Endothelial cell of umbilical vein (primary cell): ENCODE results near the gene SLC10A1. TPM values are rescaled to one million over a fixed set of nuclear protein-coding genes. Genes with fewer than 3 reads are reported as not detected.

ENCODE experiments used
- BruUV-seq: library from RNA; stranded (reverse); fragments of 400-500 nt; replicated peaks from 2 replicates; lab custom pipeline; 2021; lab: Mats Ljungman, UMichigan
- CTCF ChIA-PET: fragments of 300-600, 350-600 bp; sonication (Branson Sonifier 250); formaldehyde crosslinking; loops from one replicate; lab custom pipeline; 2021; ENCODE audit warnings: antibody characterized with exemption, inconsistent platforms; lab: Charles Lee
- POLR2A ChIA-PET: fragments of 300-600, 350-600 bp; sonication (Branson Sonifier 250); formaldehyde crosslinking; loops from one replicate; lab custom pipeline; 2021; ENCODE audit warnings: antibody characterized with exemption, inconsistent platforms; lab: Charles Lee
- DNase-seq: peaks from one replicate; pipeline ENCODE4 v3.0.0-alpha.2; 2011; ENCODE audit warnings: low read depth, low spot score
- FAIRE-seq: peaks from 2 replicates; lab custom pipeline; 2011; peaks lifted over from hg19 to GRCh38; lab: Jason Lieb, UNC
- H2AFZ ChIP-seq: 2 replicates; pipeline ENCODE4 v1.6.0; 2012; ENCODE audit warnings: low read depth, low read length, control low read depth, inconsistent platforms
- H3K27ac ChIP-seq: 2 replicates; pipeline ENCODE4 v1.5.1; 2011; ENCODE audit warnings: low read depth, mild to moderate bottlenecking, control low read depth, low read length, moderate library complexity; ENCODE audit not compliant: insufficient read depth
- H3K27me3 ChIP-seq, 2 experiments: 2 replicates each; pipeline versions ENCODE4 v1.6.0 to v1.6.1; 2011; ENCODE audit warnings: low read length in 2 of 2, mixed read lengths in 1 of 2; ENCODE audit not compliant: control insufficient read depth in 2 of 2, insufficient read depth in 2 of 2
- H3K36me3 ChIP-seq, 2 experiments: 2 replicates in 1 of 2; 3 replicates in 1 of 2; pipeline ENCODE4 v1.5.1; 2011; ENCODE audit warnings: low read length in 2 of 2, mild to moderate bottlenecking in 1 of 2, moderate library complexity in 1 of 2; ENCODE audit not compliant: control insufficient read depth in 2 of 2, insufficient read depth in 2 of 2; ENCODE audit errors: extremely low read depth in 1 of 2
- H3K4me1 ChIP-seq: 3 replicates; pipeline ENCODE4 v1.5.1; 2011; ENCODE audit warnings: mild to moderate bottlenecking, low read length; ENCODE audit not compliant: control insufficient read depth, insufficient read depth; ENCODE audit errors: extremely low read depth
- H3K4me2 ChIP-seq: 2 replicates; pipeline ENCODE4 v1.6.1; 2011; ENCODE audit warnings: low read length, control low read depth, mixed read lengths; ENCODE audit not compliant: insufficient read depth
- H3K4me3 ChIP-seq, 3 experiments: fragments of 200-600 bp in 1 of 3; sonication (generic), shearing (Covaris generic) in 1 of 3; replicated peaks in 1 of 3; 2 replicates each; pipeline ENCODE4 v1.5.1; 2011 to 2016; ENCODE audit warnings: control low read depth in 3 of 3, low read length in 3 of 3, mild to moderate bottlenecking in 2 of 3, inconsistent platforms in 1 of 3, low read depth in 1 of 3, moderate library complexity in 1 of 3; ENCODE audit not compliant: insufficient read depth in 1 of 3
- H3K79me2 ChIP-seq: 2 replicates; pipeline ENCODE4 v1.6.0; 2012; ENCODE audit warnings: low read length, inconsistent platforms; ENCODE audit not compliant: control insufficient read depth, insufficient read depth
- H3K9ac ChIP-seq: replicated peaks from 2 replicates; pipeline ENCODE3; 2011; ENCODE audit warnings: low read length, control low read depth; ENCODE audit not compliant: insufficient read depth; ENCODE audit errors: extremely low read depth
- H3K9me1 ChIP-seq: replicated peaks from 3 replicates; pipeline ENCODE4 v1.6.0; 2011; ENCODE audit warnings: mild to moderate bottlenecking, low read length; ENCODE audit not compliant: control insufficient read depth, insufficient read depth; ENCODE audit errors: extremely low read depth
- H3K9me3 ChIP-seq: replicated peaks from 2 replicates; pipeline ENCODE4 v1.5.1; 2012; ENCODE audit warnings: low read length, inconsistent platforms; ENCODE audit not compliant: control insufficient read depth, insufficient read depth
- H4K20me1 ChIP-seq: replicated peaks from 2 replicates; pipeline ENCODE3; 2011; ENCODE audit warnings: mild to moderate bottlenecking, low read length; ENCODE audit not compliant: control insufficient read depth, insufficient read depth; ENCODE audit errors: extremely low read depth
- CTCF ChIP-seq, 2 donors: IDR thresholded peaks; 1 replicate in 1 of 2; 2 replicates in 1 of 2; pipeline ENCODE4 v1.5.1; 2011; ENCODE audit warnings: low read length in 2 of 2, mild to moderate bottlenecking in 2 of 2, moderate library complexity in 2 of 2, control low read depth in 1 of 2, inconsistent platforms in 1 of 2, low read depth in 1 of 2; ENCODE audit not compliant: insufficient read depth in 1 of 2; ENCODE audit errors: extremely low read depth in 1 of 2
- EZH2 ChIP-seq: IDR thresholded peaks from 2 replicates; pipeline ENCODE4 v1.6.1; 2012; ENCODE audit warnings: borderline replicate concordance, low read depth, mild to moderate bottlenecking, moderate library complexity, low read length, inconsistent platforms; ENCODE audit not compliant: severe bottlenecking
- FOS ChIP-seq: IDR thresholded peaks from 2 replicates; pipeline ENCODE4 v1.6.1; 2011; ENCODE audit warnings: mild to moderate bottlenecking, low read length, moderate library complexity, borderline replicate concordance; ENCODE audit not compliant: insufficient read depth
- JUN ChIP-seq: IDR thresholded peaks from 2 replicates; pipeline ENCODE4 v1.6.1; 2011; ENCODE audit warnings: borderline replicate concordance, low read depth; ENCODE audit not compliant: insufficient read length, insufficient read depth
- MAX ChIP-seq: IDR thresholded peaks from 2 replicates; pipeline ENCODE4 v1.6.1; 2011; ENCODE audit not compliant: insufficient read depth, insufficient read length
- MYC ChIP-seq: IDR thresholded peaks from one replicate; pipeline ENCODE4 v1.6.1; 2011; ENCODE audit warnings: mild to moderate bottlenecking, low read depth, low read length
- POLR2A ChIP-seq: IDR thresholded peaks from 2 replicates; pipeline ENCODE4 v1.6.1; 2012; ENCODE audit warnings: low read depth, mild to moderate bottlenecking, control low read depth, low read length
- POLR2AphosphoS5 ChIP-seq: IDR thresholded peaks from 2 replicates; pipeline ENCODE4 v1.6.1; 2012; ENCODE audit warnings: low read depth, mild to moderate bottlenecking, control low read depth, low read length, moderate library complexity; ENCODE audit not compliant: insufficient read depth
- dilution Hi-C: fragments of 300-500 bp; cut with MboI; formaldehyde crosslinking; loops from one replicate; pipeline ENCODE4 v1.15.0; 2019; ENCODE audit warnings: low sequenced_read_pairs; ENCODE audit not compliant: extremely low pct_ligation_motif_present
- intact Hi-C: fragments of 100-400 bp; cut with micrococcal nuclease; formaldehyde crosslinking; loops from one replicate; pipeline ENCODE4 v1.10.0; 2022
- polyA plus RNA-seq, 4 experiments: library from polyadenylated mRNA; depleted of rRNA in 3 of 4; stranded (reverse) in 3 of 4; unstranded in 1 of 4; fragments of >200 nt; gene quantifications; 2 replicates each; pipeline versions ENCODE4 v1.2.1 to v1.2.3, GENCODE V29; 2011 to 2012; ENCODE audit warnings: missing spikeins in 1 of 4
- total RNA-seq: library from RNA; stranded (reverse); gene quantifications from 2 replicates; pipeline ENCODE4 v1.2.3, GENCODE V29; 2021

The SLC10A1 gene
- total and polyA plus RNA-seq, 2 donors (not counting 3 experiments of a cell fraction or from before 2014, with no cell fraction given) = not detected

- dilution Hi-C loops = no loop called here
- TF ChIP-seq MAX (no peak), FOS (no peak), CTCF (IDR thresholded peaks at IDR 0.05; ENCODE audit: extremely low read depth in 1 of 2, insufficient read depth in 1 of 2, low read depth in 1 of 2, low read length in 2 of 2) (no peak), MYC (no peak)
- H3K27me3 ChIP-seq = peaks cover 3% of the 10 kb centered on the region in 2 experiments
- no peak for DNase-seq
- H3K9me1 ChIP-seq = no peaks in the 10 kb centered on the region
- POLR2A ChIA-PET = no interaction called here
- no peaks in the 10 kb centered on the region for H3K4me1 ChIP-seq
- CTCF ChIA-PET = interaction anchor here (0.6 to 1.9 kb wide), 2 partner anchors 66 to 183 kb away, joined by 3 to 4 read pairs; no protein-coding TSS in a partner anchor
- H3K9ac ChIP-seq = no peak overlapping the region
- no peaks in the 10 kb centered on the region for H4K20me1 ChIP-seq
- H2AFZ ChIP-seq = no peak overlapping the region
- intact Hi-C loops = no loop called here
- FAIRE-seq = no peak
- no peaks in the 10 kb centered on the region for H3K36me3 ChIP-seq
- no peak overlapping the region for H3K4me2 ChIP-seq
- H3K9me3 ChIP-seq = no peaks in the 10 kb centered on the region
- H3K79me2 ChIP-seq = no peaks in the 10 kb centered on the region
- no peak overlapping the region for H3K4me3 ChIP-seq
- BruUV-seq = no TSS peak
- H3K27ac ChIP-seq = no peak overlapping the region
Measured at GRCh38 chr14:69845050-69845581, 48.1 kb upstream of the SLC10A1 start.

GRCh38 chr14:69844171-69844570 lies 47.1 kb upstream of the SLC10A1 start:
- no peak for FAIRE-seq
- H3K79me2 ChIP-seq = no peaks in the 10 kb centered on the region
- BruUV-seq = no TSS peak
- H4K20me1 ChIP-seq = no peaks in the 10 kb centered on the region
- H3K4me1 ChIP-seq = no peaks in the 10 kb centered on the region
- DNase-seq = no peak
- no peak overlapping the region for H3K27ac ChIP-seq
- no peak overlapping the region for H3K4me2 ChIP-seq
- H3K9me1 ChIP-seq = no peaks in the 10 kb centered on the region
- H3K9me3 ChIP-seq = no peaks in the 10 kb centered on the region
- no peak overlapping the region for H3K4me3 ChIP-seq
- H3K9ac ChIP-seq = no peak overlapping the region
- peaks cover 3% of the 10 kb centered on the region in 2 experiments for H3K27me3 ChIP-seq
- TF ChIP-seq JUN (no peak), POLR2AphosphoS5 (no peak), EZH2 (no peak), POLR2A (no peak), MYC (no peak)
- no peaks in the 10 kb centered on the region for H3K36me3 ChIP-seq
- H2AFZ ChIP-seq = no peak overlapping the region
- POLR2A ChIA-PET = no interaction called here
- intact Hi-C loops (no loop called here), dilution Hi-C loops (no loop called here)
- CTCF ChIA-PET = interaction anchor here (0.6 kb wide), 1 partner anchor 67 kb away, joined by 3 read pairs; no protein-coding TSS in a partner anchor
